ENCODE measurements around the gene PTPRJ. TPM values are rescaled to one million over a fixed set of nuclear protein-coding genes. Genes with fewer than 3 reads are reported as not detected.

Gene PTPRJ
- total and polyA plus RNA-seq, 2 donors (not counting 1 experiment from before 2014, with no cell fraction given): 11.2 to 20.0 TPM

- H3K9ac ChIP-seq (ENCODE audit: low read length): peak overlapping the region; percentile 29
- no peaks in the 10 kb centered on the region for H3K9me3 ChIP-seq (ENCODE audit: control extremely low read depth in 1 of 3, control insufficient read depth in 2 of 3, insufficient read depth in 1 of 3, low read length in 2 of 3)
- H3K4me1 ChIP-seq (ENCODE audit: control insufficient read depth in 2 of 2, insufficient read depth in 2 of 2, low read length in 2 of 2): peaks cover 62 to 80% of the 10 kb centered on the region in 2 donors
- Mint-ChIP-seq H3K4me3 (peak overlapping the region; percentile 67), H3K27ac (peak overlapping the region; percentile 87), H3K9me3 (ENCODE audit: insufficient read depth) (no peaks in the 10 kb centered on the region), H3K27me3 (no peaks in the 10 kb centered on the region), H3K4me1 (peaks cover 80% of the 10 kb centered on the region)
- ChIA-PET CTCF (interaction anchor here (0.9 to 10.3 kb wide), 6 partner anchors 16 to 706 kb away, joined by 3 to 193 read pairs (median 10); no protein-coding TSS in a partner anchor), POLR2A (interaction anchor here (1.4 kb wide), 1 partner anchor 150 kb away, joined by 3 read pairs; no protein-coding TSS in a partner anchor)
- WGBS (ENCODE audit: insufficient coverage): 88% methylated on average over 6 of the region's 10 CpGs
- H4K20me1 ChIP-seq (ENCODE audit: control insufficient read depth, insufficient read depth, low read length, poor library complexity, severe bottlenecking): peaks cover 4% of the 10 kb centered on the region
- no peaks in the 10 kb centered on the region for H3K36me3 ChIP-seq (replicated peaks in 1 of 2; ENCODE audit: control extremely low read depth in 1 of 2, control insufficient read depth in 1 of 2, extremely low read depth in 1 of 2, insufficient read depth in 2 of 2, low read length in 1 of 2)
- TF ChIP-seq EZH2 (IDR thresholded peaks at IDR 0.05; ENCODE audit: borderline replicate concordance, insufficient read depth, low read depth, low read length, poor library complexity, severe bottlenecking) (no peak), CTCF (IDR thresholded peaks at IDR 0.05) (no peak)
- H3K4me3 ChIP-seq (ENCODE audit: control extremely low read depth in 1 of 5, extremely low read depth in 1 of 5, insufficient read depth in 1 of 5, low read depth in 2 of 5, low read length in 4 of 5): peak overlapping the region in 1 of 5 experiments; percentile 44
- H3K79me2 ChIP-seq (ENCODE audit: control insufficient read depth, insufficient read depth, low read length): peaks cover 74% of the 10 kb centered on the region
- H3K27me3 ChIP-seq (replicated peaks in 1 of 4; ENCODE audit: control extremely low read depth in 1 of 4, control insufficient read depth in 3 of 4, insufficient read depth in 4 of 4, low read length in 3 of 4): no peaks in the 10 kb centered on the region
- peak overlapping the region; percentile 72 for H3K4me2 ChIP-seq (replicated peaks; ENCODE audit: low read depth, low read length, poor library complexity, severe bottlenecking)
- H3K27ac ChIP-seq (ENCODE audit: low read length in 2 of 2): peak overlapping the region; percentile 74 to 78
- ATAC-seq (ENCODE audit: low read depth): no peak
- H2AFZ ChIP-seq (ENCODE audit: insufficient read depth, low read depth, low read length, poor library complexity, severe bottlenecking): peak overlapping the region; percentile 30
- no peak for DNase-seq
- intact Hi-C loops (cut with micrococcal nuclease): loop anchor here (5.0 to 10.0 kb wide), 2 partner anchors 51 to 678 kb away; partner anchors contain the start of gene PSMC3
Observed at GRCh38 chr11:48105096-48105990, 125.0 kb downstream of the PTPRJ start.
